SHP77 treated with DMSO at 0.1 percent for 48 hours (cell line): Measurements from ENCODE around the gene MYL5.
"Not testable (repeated sequence)": the region's sequence is repeated elsewhere in the genome, so short reads cannot be mapped to it uniquely, and the experiment has no call there.

Source experiments
- DNase-seq: peaks from one replicate; lab custom pipeline; 2025; lab: John Stamatoyannopoulos, UW

The MYL5 gene

GRCh38 chr4:684623-685327 is 10.4 kb downstream of the MYL5 start:
- DNase-seq = no peak

- no peak for DNase-seq
These were observed 11.5 kb downstream of the MYL5 start for GRCh38 chr4:685679-686412.

- DNase-seq = no peak
These were observed 12.2 kb downstream of the MYL5 start for GRCh38 chr4:686413-687040.

- DNase-seq = no peak
These were observed 13.0 kb downstream of the MYL5 start for GRCh38 chr4:687048-687970.

GRCh38 chr4:687971-688853 is 13.9 kb downstream of the MYL5 start:
- no peak for DNase-seq

- DNase-seq = no peak
These were observed 14.7 kb downstream of the MYL5 start, which contains the start of gene SLC49A3 for GRCh38 chr4:688854-689681. SLC49A3 (minus strand) TSS chr4:689151; CDS start chr4:689127, 24 bp downstream.

- no peak for DNase-seq
These were observed 15.4 kb downstream of the MYL5 start for GRCh38 chr4:689723-690122.

- no peak for DNase-seq
These were observed 18.6 kb downstream of the MYL5 start for GRCh38 chr4:692771-693554.

- DNase-seq = not testable (repeated sequence)
These were observed 20.1 kb downstream of the MYL5 start for GRCh38 chr4:694341-694940.

GRCh38 chr4:699816-700580 is 25.7 kb downstream of the MYL5 start:
- DNase-seq = no peak

GRCh38 chr4:700587-701264 is 26.4 kb downstream of the MYL5 start:
- no peak for DNase-seq

- no peak for DNase-seq
These were observed 28.3 kb downstream of the MYL5 start for GRCh38 chr4:702618-703048.

GRCh38 chr4:703336-704197 is 29.2 kb downstream of the MYL5 start:
- no peak for DNase-seq

- no peak for DNase-seq
These were observed 30.0 kb downstream of the MYL5 start for GRCh38 chr4:704198-704891.

GRCh38 chr4:704971-705277 is 30.6 kb downstream of the MYL5 start:
- DNase-seq = no peak
